Body of pancreas (tissue), 4 donors: ENCODE results near the gene VEGFA.

Experiments
- CTCF ChIP-seq, 7 experiments: fragments of 450-650 bp in 4 of 7; fragments of 200-600 bp in 3 of 7; sonication (generic) in 3 of 7; IDR thresholded peaks; one replicate each; pipeline ENCODE4 v1.5.1; 2016 to 2019; ENCODE audit warnings: antibody characterized with exemption in 7 of 7
- POLR2A ChIP-seq, 3 donors: fragments of 450-650 bp; IDR thresholded peaks; one replicate each; pipeline ENCODE4 v1.6.1; 2016; ENCODE audit warnings: antibody characterized with exemption in 3 of 3, mild to moderate bottlenecking in 2 of 3

DNA sequence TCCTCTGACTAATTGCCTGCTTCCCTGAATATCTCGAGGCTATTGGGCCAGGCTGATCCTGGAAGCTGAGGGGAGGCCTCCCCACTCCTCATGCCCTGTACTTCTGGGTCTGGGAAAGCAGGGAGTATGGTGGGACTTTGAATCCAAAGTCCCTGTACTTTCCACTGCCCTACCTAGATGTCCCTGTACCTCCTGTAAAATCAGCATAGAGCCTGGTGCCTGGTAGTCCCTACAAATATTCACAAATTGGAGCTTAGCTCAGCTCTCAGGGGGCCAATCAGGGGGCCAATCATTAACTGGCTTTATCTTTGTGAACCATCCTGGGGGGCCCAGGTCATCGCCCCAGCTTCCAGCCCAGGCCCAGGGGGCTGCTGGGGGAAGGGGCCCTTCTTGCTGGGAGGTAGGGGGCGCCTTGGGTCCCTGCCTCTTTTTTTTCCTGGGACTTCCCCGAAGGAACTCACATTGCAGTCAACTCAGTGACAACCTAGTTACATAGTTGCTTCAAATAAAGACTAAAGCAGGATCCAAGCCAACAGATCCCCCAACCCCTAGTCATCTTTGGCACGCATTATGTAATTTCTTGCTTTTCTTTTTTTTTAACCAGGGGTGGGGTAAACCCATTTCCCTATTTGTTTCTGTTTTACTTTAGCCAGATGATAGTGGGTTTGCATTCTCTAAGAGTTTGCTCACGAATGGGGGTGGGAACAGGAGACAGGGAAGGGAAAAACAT, 6.9 kb upstream of the VEGFA start:
- TF ChIP-seq POLR2A (IDR thresholded peaks at IDR 0.05) (no peak), CTCF (IDR thresholded peaks at IDR 0.05) (no peak)
